HCT116 (cell line): ENCODE data around the gene URI1. TPM values are rescaled to one million over a fixed set of nuclear protein-coding genes. Genes with fewer than 3 reads are reported as not detected.

Source experiments
- ATAC-seq: fragments of 200-7000 bp; cut with Tn5 transposase; 2 replicates; pipeline ENCODE4 v1.9.1; 2020; ENCODE audit warnings: mild to moderate bottlenecking, moderate library complexity
- BruUV-seq: library from RNA; stranded (reverse); fragments of 400-500 nt; replicated peaks from 2 replicates; lab custom pipeline; 2021; lab: Mats Ljungman, UMichigan
- CTCF ChIA-PET: fragments of 300-600 bp; sonication (Branson Sonifier 250); formaldehyde crosslinking; loops from one replicate; lab custom pipeline; 2021; ENCODE audit warnings: antibody characterized with exemption; lab: Charles Lee
- POLR2A ChIA-PET: fragments of 300-600, 350-600 bp; sonication (Branson Sonifier 250); formaldehyde crosslinking; loops from one replicate; lab custom pipeline; 2021; ENCODE audit warnings: antibody characterized with exemption; lab: Charles Lee
- RAD21 ChIA-PET, 2 experiments: fragments of 300-600 bp; sonication (Branson Sonifier 250); formaldehyde crosslinking; loops; one replicate each; lab custom pipeline; 2023; ENCODE audit warnings: low total read pairs in 2 of 2; ENCODE audit not compliant: uncharacterized antibody in 2 of 2, unreplicated experiment in 2 of 2, low non-redundant PET in 1 of 2; lab: Charles Lee
- DNase-seq: peaks from one replicate; pipeline ENCODE4 v3.0.0-alpha.2; 2010; ENCODE audit warnings: low read depth, low spot score
- H2AFZ ChIP-seq: fragments of 200-600 bp; shearing (Covaris generic), sonication (generic); 2 replicates; pipeline ENCODE4 v1.6.1; 2017; ENCODE audit warnings: low read depth, mixed run types, mixed read lengths, antibody characterized with exemption, low read length; ENCODE audit not compliant: poor library complexity, severe bottlenecking
- H3K27ac ChIP-seq: 2 replicates; pipeline ENCODE4 v1.5.1; 2012; ENCODE audit warnings: low read depth, low read length
- H3K27me3 ChIP-seq: fragments of 200-600 bp; sonication (generic); 2 replicates; pipeline ENCODE4 v1.6.1; 2016; ENCODE audit warnings: mixed run types, low read length, mixed read lengths; ENCODE audit not compliant: insufficient read depth
- H3K36me3 ChIP-seq, 2 experiments: fragments of 200-500 bp in 1 of 2; fragments of 200-600 bp in 1 of 2; sonication (Bioruptor generic) in 1 of 2; sonication (generic) in 1 of 2; 2 replicates each; pipeline versions ENCODE4 v1.5.1 to v1.6.1; 2014 to 2016; ENCODE audit warnings: low read length in 2 of 2, inconsistent platforms in 1 of 2, mixed read lengths in 1 of 2, mixed run types in 1 of 2; ENCODE audit not compliant: insufficient read depth in 2 of 2, control insufficient read depth in 1 of 2
- H3K4me1 ChIP-seq, 2 experiments: fragments of 200-600 bp in 1 of 2; sonication (generic) in 1 of 2; 2 replicates each; pipeline versions ENCODE4 v1.5.1 to v1.6.1; 2012 to 2017; ENCODE audit warnings: low read length in 2 of 2, inconsistent platforms in 1 of 2, mild to moderate bottlenecking in 1 of 2, mixed read lengths in 1 of 2, mixed run types in 1 of 2, moderate library complexity in 1 of 2; ENCODE audit not compliant: insufficient read depth in 2 of 2, control insufficient read depth in 1 of 2
- H3K4me2 ChIP-seq: fragments of 200-600 bp; sonication (generic); 2 replicates; pipeline ENCODE4 v1.6.1; 2017; ENCODE audit warnings: mixed run types, low read length, mixed read lengths
- H3K4me3 ChIP-seq, 2 experiments: fragments of 200-600 bp in 1 of 2; sonication (generic) in 1 of 2; replicated peaks in 1 of 2; 2 replicates each; pipeline ENCODE4 v1.5.1; 2011 to 2016; ENCODE audit warnings: low read length in 2 of 2, control low read depth in 1 of 2, low read depth in 1 of 2, mild to moderate bottlenecking in 1 of 2, mixed read lengths in 1 of 2, mixed run types in 1 of 2
- H3K79me2 ChIP-seq: fragments of 200-600 bp; sonication (generic); 2 replicates; pipeline ENCODE4 v1.6.1; 2017; ENCODE audit warnings: mild to moderate bottlenecking, mixed run types, low read length, moderate library complexity, mixed read lengths; ENCODE audit not compliant: insufficient read depth
- H3K9ac ChIP-seq: fragments of 200-600 bp; sonication (generic); 2 replicates; pipeline ENCODE4 v1.6.1; 2016; ENCODE audit warnings: low read length, mixed read lengths
- H3K9me2 ChIP-seq: fragments of 200-600 bp; sonication (generic), shearing (Covaris generic); 2 replicates; pipeline ENCODE4 v1.6.1; 2017; ENCODE audit warnings: mixed run types, mild to moderate bottlenecking, moderate library complexity; ENCODE audit not compliant: insufficient read depth
- H3K9me3 ChIP-seq, 2 experiments: fragments of 200-500 bp in 1 of 2; fragments of 200-600 bp in 1 of 2; sonication (Bioruptor generic) in 1 of 2; sonication (generic) in 1 of 2; 2 replicates each; pipeline ENCODE4 v1.6.1; 2014 to 2017; ENCODE audit warnings: low read length in 2 of 2, mixed read lengths in 2 of 2, inconsistent platforms in 1 of 2, low read depth in 1 of 2, mild to moderate bottlenecking in 1 of 2, mixed run types in 1 of 2, moderate library complexity in 1 of 2; ENCODE audit not compliant: control insufficient read depth in 1 of 2, insufficient read depth in 1 of 2
- H4K20me1 ChIP-seq: fragments of 200-600 bp; sonication (generic), shearing (Covaris generic); 2 replicates; pipeline ENCODE4 v1.6.1; 2017; ENCODE audit warnings: mixed run types, mild to moderate bottlenecking, moderate library complexity; ENCODE audit not compliant: insufficient read depth
- ATF3 ChIP-seq: IDR thresholded peaks from 2 replicates; pipeline ENCODE4 v1.6.1; 2012
- CBX3 ChIP-seq: IDR thresholded peaks from 2 replicates; pipeline ENCODE4 v1.6.1; 2012; ENCODE audit warnings: low read depth
- EZH2 ChIP-seq: fragments of 200-600 bp; sonication (generic); IDR thresholded peaks from 2 replicates; pipeline ENCODE4 v1.6.1; 2017; ENCODE audit warnings: antibody characterized with exemption, mixed run types
- EZH2phosphoT487 ChIP-seq: fragments of 200-600 bp; IDR thresholded peaks from 2 replicates; pipeline ENCODE4 v1.6.1; 2018; ENCODE audit warnings: antibody characterized with exemption, borderline replicate concordance
- POLR2AphosphoS5 ChIP-seq: IDR thresholded peaks from 2 replicates; pipeline ENCODE4 v1.6.1; 2011; ENCODE audit warnings: mild to moderate bottlenecking, low read depth, low read length, moderate library complexity
- RAD21 ChIP-seq: IDR thresholded peaks from 2 replicates; pipeline ENCODE4 v1.6.1; 2012; ENCODE audit warnings: low read depth, mild to moderate bottlenecking
- TCF7L2 ChIP-seq: IDR thresholded peaks from 2 replicates; pipeline ENCODE4 v1.7.0; 2011; ENCODE audit warnings: borderline replicate concordance, inconsistent platforms; ENCODE audit not compliant: insufficient read depth, insufficient read length; ENCODE audit errors: extremely low read depth
- YY1 ChIP-seq: IDR thresholded peaks from 2 replicates; pipeline ENCODE4 v1.6.1; 2011; ENCODE audit warnings: low read length, low read depth, moderate library complexity, mild to moderate bottlenecking; ENCODE audit not compliant: insufficient replicate concordance; ENCODE audit errors: extremely low read depth
- intact Hi-C: fragments of 100-400 bp; cut with micrococcal nuclease; formaldehyde crosslinking; loops from 2 replicates; pipeline ENCODE4 v1.10.0; 2022
- total RNA-seq: library from RNA; stranded (reverse); gene quantifications from one replicate; pipeline ENCODE4 v1.2.1, GENCODE V29; 2021; ENCODE audit not compliant: unreplicated experiment
- TF ChIP-seq, protein P1 (sequence below): IDR thresholded peaks from 2 replicates; pipeline ENCODE4 v1.6.1; 2012
- TF ChIP-seq, protein P2 (sequence below): IDR thresholded peaks from 2 replicates; pipeline ENCODE4 v1.6.1; 2011; ENCODE audit warnings: mild to moderate bottlenecking, low read length, moderate library complexity; ENCODE audit not compliant: insufficient replicate concordance; ENCODE audit errors: extremely low read depth

The URI1 gene
- total RNA-seq, 1 experiment from 2014 or later = 51.4 TPM

DNA sequence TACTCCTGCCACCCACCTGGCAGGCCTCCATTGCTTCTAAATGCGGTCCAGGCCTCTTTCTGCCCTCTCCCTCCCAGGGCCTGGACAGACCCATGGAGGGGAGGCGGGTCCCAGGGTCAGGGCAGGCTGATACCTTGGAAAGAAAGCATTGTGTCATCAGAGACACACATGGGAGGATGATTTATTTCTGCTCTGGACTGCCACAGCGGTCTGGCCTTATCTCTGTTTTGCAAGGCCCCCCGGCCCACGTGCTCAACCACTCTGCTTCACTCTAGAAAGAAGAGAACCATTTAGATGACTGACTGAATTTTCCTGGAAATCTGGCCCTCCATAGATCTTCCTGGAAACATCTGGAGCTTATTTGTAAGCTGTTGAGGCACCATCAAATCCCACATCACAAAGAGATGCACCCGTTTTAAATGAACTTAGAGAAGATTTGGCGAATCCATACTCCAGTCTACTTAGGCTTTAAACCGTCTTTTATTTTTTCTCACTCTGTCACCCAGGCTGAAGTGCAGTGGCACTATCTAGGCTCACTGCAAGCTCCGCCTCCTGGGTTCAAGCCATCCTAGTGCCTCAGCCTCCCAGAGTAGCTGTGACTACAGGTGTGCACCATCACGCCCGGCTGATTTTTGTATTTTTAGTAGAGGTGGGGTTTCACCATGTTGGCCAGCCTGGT, 48.3 kb upstream of the URI1 start:
- Histone ChIP-seq H2AFZ (no peak overlapping the region), H3K27me3 (no peaks in the 10 kb centered on the region), H3K9ac (no peak overlapping the region), H3K27ac (no peak overlapping the region), H3K36me3 (no peaks in the 10 kb centered on the region), H3K9me2 (no peaks in the 10 kb centered on the region), H3K9me3 (no peaks in the 10 kb centered on the region), H3K4me1 (no peaks in the 10 kb centered on the region), H3K79me2 (no peaks in the 10 kb centered on the region), H3K4me2 (no peak overlapping the region), H4K20me1 (no peaks in the 10 kb centered on the region), H3K4me3 (no peak overlapping the region)
- ChIA-PET POLR2A (no interaction called here), RAD21 (no interaction called here), CTCF (no interaction called here)
- no TSS peak for BruUV-seq
- ATAC-seq (no peak), DNase-seq (no peak)
- intact Hi-C loops = no loop called here
- no peak for TF ChIP-seq EZH2phosphoT487
- TF ChIP-seq ATF3 = no peak
- TF ChIP-seq, protein P1, sequence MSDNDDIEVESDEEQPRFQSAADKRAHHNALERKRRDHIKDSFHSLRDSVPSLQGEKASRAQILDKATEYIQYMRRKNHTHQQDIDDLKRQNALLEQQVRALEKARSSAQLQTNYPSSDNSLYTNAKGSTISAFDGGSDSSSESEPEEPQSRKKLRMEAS = no peak
- TF ChIP-seq, protein P2, sequence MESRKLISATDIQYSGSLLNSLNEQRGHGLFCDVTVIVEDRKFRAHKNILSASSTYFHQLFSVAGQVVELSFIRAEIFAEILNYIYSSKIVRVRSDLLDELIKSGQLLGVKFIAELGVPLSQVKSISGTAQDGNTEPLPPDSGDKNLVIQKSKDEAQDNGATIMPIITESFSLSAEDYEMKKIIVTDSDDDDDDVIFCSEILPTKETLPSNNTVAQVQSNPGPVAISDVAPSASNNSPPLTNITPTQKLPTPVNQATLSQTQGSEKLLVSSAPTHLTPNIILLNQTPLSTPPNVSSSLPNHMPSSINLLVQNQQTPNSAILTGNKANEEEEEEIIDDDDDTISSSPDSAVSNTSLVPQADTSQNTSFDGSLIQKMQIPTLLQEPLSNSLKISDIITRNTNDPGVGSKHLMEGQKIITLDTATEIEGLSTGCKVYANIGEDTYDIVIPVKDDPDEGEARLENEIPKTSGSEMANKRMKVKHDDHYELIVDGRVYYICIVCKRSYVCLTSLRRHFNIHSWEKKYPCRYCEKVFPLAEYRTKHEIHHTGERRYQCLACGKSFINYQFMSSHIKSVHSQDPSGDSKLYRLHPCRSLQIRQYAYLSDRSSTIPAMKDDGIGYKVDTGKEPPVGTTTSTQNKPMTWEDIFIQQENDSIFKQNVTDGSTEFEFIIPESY = no peak
- TF ChIP-seq EZH2 = no peak
- TF ChIP-seq RAD21 = no peak
- TF ChIP-seq CBX3 = no peak
- TF ChIP-seq YY1 = no peak
- TF ChIP-seq TCF7L2 = no peak
- no peak for TF ChIP-seq POLR2AphosphoS5
